Neural progenitor cell (in vitro differentiated cells): ENCODE data around the gene MYB. TPM values are rescaled to one million over a fixed set of nuclear protein-coding genes. Genes with fewer than 3 reads are reported as not detected.
A peak's percentile ranks its signal among the peaks of the same experiment; 100 is the strongest.

Experiments used
- DNase-seq: peaks from one replicate; pipeline ENCODE4 v3.0.0-alpha.2; 2016; ENCODE audit warnings: low spot score
- H2AFZ ChIP-seq: fragments of 200-600 bp; sonication (generic); replicated peaks from 2 replicates; pipeline ENCODE4 v1.6.1; 2016; ENCODE audit warnings: antibody characterized with exemption
- H3F3A ChIP-seq: fragments of 200-600 bp; sonication (generic); 2 replicates; pipeline ENCODE4 v1.6.1; 2016; ENCODE audit warnings: antibody characterized with exemption, low read depth
- H3K27ac ChIP-seq: fragments of 200-600 bp; sonication (generic); 2 replicates; pipeline ENCODE4 v1.5.1; 2016; ENCODE audit warnings: mild to moderate bottlenecking
- H3K27me3 ChIP-seq: fragments of 200-600 bp; sonication (generic); 2 replicates; pipeline ENCODE4 v1.6.1; 2016; ENCODE audit warnings: mild to moderate bottlenecking, moderate library complexity
- H3K36me3 ChIP-seq: fragments of 200-600 bp; sonication (generic); 2 replicates; pipeline ENCODE4 v1.5.1; 2016
- H3K4me1 ChIP-seq: fragments of 200-600 bp; sonication (generic); 2 replicates; pipeline ENCODE4 v1.6.1; 2016; ENCODE audit warnings: mixed run types
- H3K4me2 ChIP-seq: fragments of 200-600 bp; sonication (generic); 2 replicates; pipeline ENCODE4 v1.6.1; 2016
- H3K4me3 ChIP-seq: fragments of 200-600 bp; sonication (generic); 2 replicates; pipeline ENCODE4 v1.5.1; 2016
- H3K79me2 ChIP-seq: fragments of 200-600 bp; sonication (generic); 2 replicates; pipeline ENCODE4 v1.6.1; 2016; ENCODE audit warnings: low read depth
- H3K9ac ChIP-seq: fragments of 200-600 bp; sonication (generic); 2 replicates; pipeline ENCODE4 v1.6.1; 2016
- H3K9me3 ChIP-seq: fragments of 200-600 bp; sonication (generic); 2 replicates; pipeline ENCODE4 v1.5.1; 2016; ENCODE audit warnings: low read depth
- H4K20me1 ChIP-seq: fragments of 200-600 bp; sonication (generic); 2 replicates; pipeline ENCODE4 v1.6.1; 2016; ENCODE audit warnings: low read depth
- H3K27ac Mint-ChIP-seq: 3 replicates; pipeline ENCODE4 v1.8.0; 2021; ENCODE audit warnings: mixed read lengths
- H3K27me3 Mint-ChIP-seq: 2 replicates; pipeline ENCODE4 v1.8.0; 2022; ENCODE audit warnings: low read depth, mild to moderate bottlenecking, inconsistent platforms, moderate library complexity, mixed read lengths; ENCODE audit not compliant: insufficient read depth
- H3K36me3 Mint-ChIP-seq: 3 replicates; pipeline ENCODE4 v1.8.0; 2021; ENCODE audit warnings: mixed read lengths
- H3K4me1 Mint-ChIP-seq: 3 replicates; pipeline ENCODE4 v1.8.0; 2021; ENCODE audit warnings: mixed read lengths
- H3K4me3 Mint-ChIP-seq: 3 replicates; pipeline ENCODE4 v1.8.0; 2021; ENCODE audit warnings: mild to moderate bottlenecking, moderate library complexity, mixed read lengths
- H3K9me3 Mint-ChIP-seq: 3 replicates; pipeline ENCODE4 v1.8.0; 2020; ENCODE audit warnings: mixed read lengths
- EZH2 ChIP-seq: fragments of 200-600 bp; sonication (generic); IDR thresholded peaks from 2 replicates; pipeline ENCODE4 v1.6.1; 2017; ENCODE audit warnings: antibody characterized with exemption, mild to moderate bottlenecking, moderate library complexity
- EZH2phosphoT487 ChIP-seq: fragments of 200-600 bp; sonication (generic); IDR thresholded peaks from 2 replicates; pipeline ENCODE4 v1.6.1; 2017; ENCODE audit warnings: antibody characterized with exemption
- total RNA-seq: library from RNA; depleted of rRNA; stranded (reverse); fragments of >200 nt; gene quantifications from 2 replicates; pipeline ENCODE4 v1.2.3, GENCODE V29; 2015; ENCODE audit warnings: low replicate concordance
- TF ChIP-seq, protein P1 (sequence below): fragments of 200-600 bp; sonication (generic); IDR thresholded peaks from 2 replicates; pipeline ENCODE4 v1.5.1; 2017; ENCODE audit warnings: antibody characterized with exemption, mild to moderate bottlenecking

The MYB gene
- total RNA-seq, 1 donor from 2014 or later = 3.0 TPM

DNA sequence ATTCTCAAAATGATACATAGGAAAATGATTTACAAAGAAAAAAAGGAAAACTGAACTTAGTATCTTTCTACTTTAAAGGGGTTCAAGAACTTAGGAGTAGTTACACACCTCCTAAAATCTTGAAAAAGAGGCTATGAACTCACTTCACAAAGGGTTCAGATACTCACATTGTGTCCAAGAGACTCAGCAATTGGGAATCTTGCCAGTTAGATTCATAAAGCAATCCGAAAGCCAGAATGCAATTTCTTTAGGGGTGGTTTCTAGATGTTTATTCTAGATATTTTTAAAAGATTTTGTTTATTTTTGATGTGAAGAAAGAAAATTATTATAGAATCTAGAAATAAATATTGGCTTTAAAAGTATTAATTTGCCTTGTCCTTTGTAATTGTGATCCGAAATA lies 1.7 kb upstream of the MYB start:
- Histone ChIP-seq H3K4me1 (peaks cover 5% of the 10 kb centered on the region), H3K36me3 (no peaks in the 10 kb centered on the region), H3F3A (peaks cover 17% of the 10 kb centered on the region), H3K27me3 (peaks cover 44% of the 10 kb centered on the region), H3K27ac (no peak overlapping the region), H3K9ac (no peak overlapping the region), H3K4me3 (no peak overlapping the region), H3K9me3 (no peaks in the 10 kb centered on the region), H3K4me2 (no peak overlapping the region), H4K20me1 (peaks cover 10% of the 10 kb centered on the region), H2AFZ (no peak overlapping the region), H3K79me2 (peaks cover 14% of the 10 kb centered on the region)
- Mint-ChIP-seq H3K4me1 (peaks cover 18% of the 10 kb centered on the region), H3K27me3 (peaks cover 26% of the 10 kb centered on the region), H3K4me3 (no peak overlapping the region), H3K9me3 (peaks cover 2% of the 10 kb centered on the region), H3K27ac (no peak overlapping the region), H3K36me3 (no peaks in the 10 kb centered on the region)
- DNase-seq = no peak
- TF ChIP-seq, protein P1, sequence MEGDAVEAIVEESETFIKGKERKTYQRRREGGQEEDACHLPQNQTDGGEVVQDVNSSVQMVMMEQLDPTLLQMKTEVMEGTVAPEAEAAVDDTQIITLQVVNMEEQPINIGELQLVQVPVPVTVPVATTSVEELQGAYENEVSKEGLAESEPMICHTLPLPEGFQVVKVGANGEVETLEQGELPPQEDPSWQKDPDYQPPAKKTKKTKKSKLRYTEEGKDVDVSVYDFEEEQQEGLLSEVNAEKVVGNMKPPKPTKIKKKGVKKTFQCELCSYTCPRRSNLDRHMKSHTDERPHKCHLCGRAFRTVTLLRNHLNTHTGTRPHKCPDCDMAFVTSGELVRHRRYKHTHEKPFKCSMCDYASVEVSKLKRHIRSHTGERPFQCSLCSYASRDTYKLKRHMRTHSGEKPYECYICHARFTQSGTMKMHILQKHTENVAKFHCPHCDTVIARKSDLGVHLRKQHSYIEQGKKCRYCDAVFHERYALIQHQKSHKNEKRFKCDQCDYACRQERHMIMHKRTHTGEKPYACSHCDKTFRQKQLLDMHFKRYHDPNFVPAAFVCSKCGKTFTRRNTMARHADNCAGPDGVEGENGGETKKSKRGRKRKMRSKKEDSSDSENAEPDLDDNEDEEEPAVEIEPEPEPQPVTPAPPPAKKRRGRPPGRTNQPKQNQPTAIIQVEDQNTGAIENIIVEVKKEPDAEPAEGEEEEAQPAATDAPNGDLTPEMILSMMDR = no peak
- TF ChIP-seq EZH2phosphoT487 (no peak), EZH2 (no peak)

DNA sequence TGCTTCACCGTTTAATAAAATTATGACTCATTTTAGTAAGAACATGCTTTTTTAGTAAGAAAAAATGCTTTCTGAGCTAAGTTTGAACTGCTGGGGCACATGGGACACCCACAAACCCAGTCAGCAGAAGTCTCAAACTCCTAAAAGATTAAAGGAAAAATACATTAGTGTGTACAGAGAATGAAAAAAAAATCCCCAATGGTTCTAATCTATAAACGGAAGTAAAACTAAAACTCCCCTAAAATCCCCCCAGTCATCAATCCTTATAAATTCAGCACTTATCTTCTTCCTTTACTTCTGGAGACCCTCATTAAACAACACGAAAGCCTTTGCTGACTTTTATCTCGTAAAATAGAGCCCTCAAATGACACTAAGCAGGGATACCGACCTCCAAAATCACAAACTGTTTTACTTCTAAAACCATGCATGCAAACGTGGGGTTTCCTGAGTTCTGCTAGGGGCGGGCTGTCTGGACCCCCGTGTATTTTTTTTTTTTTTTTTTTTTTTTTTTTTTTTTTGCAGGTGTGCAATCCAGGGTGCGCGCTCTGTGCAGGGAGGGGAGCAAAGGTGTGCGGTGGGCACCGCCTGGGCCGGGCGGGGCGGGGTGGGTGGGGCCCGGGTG lies 1.1 kb upstream of the MYB start:
- H3K27ac Mint-ChIP-seq = no peak overlapping the region

GRCh38 chr6:135181333-135182070 lies 394 bp downstream of the MYB start:
- Mint-ChIP-seq H3K4me3 (peak overlapping the region; percentile 92), H3K27me3 (peaks cover 26% of the 10 kb centered on the region), H3K4me1 (peaks cover 18% of the 10 kb centered on the region), H3K9me3 (no peaks in the 10 kb centered on the region), H3K36me3 (no peaks in the 10 kb centered on the region), H3K27ac (no peak overlapping the region)
- Histone ChIP-seq H3K4me3 (peak overlapping the region; percentile 76), H4K20me1 (peaks cover 10% of the 10 kb centered on the region), H3K4me1 (peaks cover 5% of the 10 kb centered on the region), H3K36me3 (no peaks in the 10 kb centered on the region), H3K9ac (no peak overlapping the region), H2AFZ (peak overlapping the region; percentile 93), H3K4me2 (peak overlapping the region; percentile 97), H3K27me3 (peaks cover 45% of the 10 kb centered on the region), H3K79me2 (peaks cover 25% of the 10 kb centered on the region), H3F3A (peaks cover 17% of the 10 kb centered on the region), H3K9me3 (no peaks in the 10 kb centered on the region), H3K27ac (no peak overlapping the region)
- DNase-seq = peak; percentile 48
- peak; percentile 9 for TF ChIP-seq EZH2phosphoT487
- TF ChIP-seq, protein P1 = no peak

More for the DNA sequence above, 1.1 kb upstream of the MYB start:
- peak overlapping the region; percentile 100 for H3K4me2 ChIP-seq
- no peaks in the 10 kb centered on the region for H3K36me3 ChIP-seq
- peaks cover 18% of the 10 kb centered on the region for H3K4me1 Mint-ChIP-seq
- TF ChIP-seq EZH2phosphoT487 (no peak), EZH2 (no peak)
- TF ChIP-seq, protein P1 = no peak
- peaks cover 21% of the 10 kb centered on the region for H3K79me2 ChIP-seq
- H3K27ac ChIP-seq = no peak overlapping the region
- no peaks in the 10 kb centered on the region for H3K9me3 ChIP-seq
- no peak overlapping the region for H3K9ac ChIP-seq
- peaks cover 17% of the 10 kb centered on the region for H3F3A ChIP-seq
- H4K20me1 ChIP-seq = peaks cover 10% of the 10 kb centered on the region
- H2AFZ ChIP-seq = peak overlapping the region; percentile 27
- H3K27me3 Mint-ChIP-seq = peaks cover 26% of the 10 kb centered on the region
- no peak for DNase-seq
- H3K4me3 ChIP-seq = peak overlapping the region; percentile 76
- H3K4me3 Mint-ChIP-seq = peak overlapping the region; percentile 88
- H3K36me3 Mint-ChIP-seq = no peaks in the 10 kb centered on the region
- peaks cover 2% of the 10 kb centered on the region for H3K9me3 Mint-ChIP-seq
- H3K4me1 ChIP-seq = peaks cover 5% of the 10 kb centered on the region
- peaks cover 45% of the 10 kb centered on the region for H3K27me3 ChIP-seq
